GM12878 (cell line): ENCODE measurements around the gene GNG5. TPM values are rescaled to one million over a fixed set of nuclear protein-coding genes. Genes with fewer than 3 reads are reported as not detected.

ENCODE experiments used
- ATF3 ChIP-seq: IDR thresholded peaks from 2 replicates; pipeline ENCODE4 v1.6.1; 2011; ENCODE audit warnings: low read depth, mild to moderate bottlenecking, low read length, moderate library complexity, borderline replicate concordance; ENCODE audit errors: extremely low read depth
- BCLAF1 ChIP-seq: fragments of 450-650 bp; IDR thresholded peaks from 2 replicates; pipeline ENCODE4 v1.6.1; 2017; ENCODE audit warnings: antibody characterized with exemption, mild to moderate bottlenecking, moderate library complexity
- CREB1 ChIP-seq: IDR thresholded peaks from 2 replicates; pipeline ENCODE4 v1.6.1; 2012; ENCODE audit warnings: low read depth, mild to moderate bottlenecking, inconsistent platforms
- E2F4 ChIP-seq: IDR thresholded peaks from 2 replicates; pipeline ENCODE4 v1.6.1; 2012; ENCODE audit warnings: low read depth, low read length, improper control_type of control experiment
- FOXM1 ChIP-seq: IDR thresholded peaks from 2 replicates; pipeline ENCODE4 v1.6.1; 2012; ENCODE audit warnings: low read depth, mild to moderate bottlenecking, inconsistent platforms, low read length, moderate library complexity
- GATAD2B ChIP-seq: fragments of 450-650 bp; conservative IDR thresholded peaks from 2 replicates; pipeline ENCODE4 v1.6.1; 2017; ENCODE audit warnings: low read depth, mild to moderate bottlenecking, moderate library complexity
- IRF4 ChIP-seq: IDR thresholded peaks from 2 replicates; pipeline ENCODE4 v1.6.1; 2011; ENCODE audit warnings: low read depth, low read length
- KLF5 ChIP-seq: fragments of 450-650 bp; IDR thresholded peaks from 2 replicates; pipeline ENCODE4 v1.6.1; 2014; ENCODE audit warnings: mild to moderate bottlenecking; ENCODE audit not compliant: partially characterized antibody
- LARP7 ChIP-seq: fragments of 450-650 bp; IDR thresholded peaks from 2 replicates; pipeline ENCODE4 v1.6.1; 2017; ENCODE audit warnings: mild to moderate bottlenecking
- NRF1 ChIP-seq: conservative IDR thresholded peaks from 2 replicates; pipeline ENCODE4 v1.6.1; 2011; ENCODE audit warnings: mild to moderate bottlenecking, low read depth, low read length, improper control_type of control experiment
- PAX5 ChIP-seq: IDR thresholded peaks from 2 replicates; pipeline ENCODE4 v1.6.1; 2011; ENCODE audit warnings: low read depth, low read length, borderline replicate concordance
- RB1 ChIP-seq: fragments of 450-650 bp; formaldehyde crosslinking; IDR thresholded peaks from 2 replicates; pipeline ENCODE4 v1.6.1; 2017; ENCODE audit warnings: mild to moderate bottlenecking, borderline replicate concordance
- RELA ChIP-seq: fragments of 450-650 bp; IDR thresholded peaks from 2 replicates; pipeline ENCODE4 v1.8.0; 2014; ENCODE audit warnings: borderline replicate concordance; ENCODE audit not compliant: partially characterized antibody
- RUNX3 ChIP-seq: IDR thresholded peaks from 2 replicates; pipeline ENCODE4 v1.6.1; 2012; ENCODE audit warnings: low read length, inconsistent platforms
- SMAD1 ChIP-seq: fragments of 450-650 bp; IDR thresholded peaks from 2 replicates; pipeline ENCODE4 v1.6.1; 2018; ENCODE audit warnings: mild to moderate bottlenecking, low read depth; ENCODE audit not compliant: partially characterized antibody
- SRF ChIP-seq, 2 experiments: IDR thresholded peaks; 2 replicates each; pipeline ENCODE4 v1.6.1; 2011; ENCODE audit warnings: low read depth in 2 of 2, low read length in 2 of 2, mild to moderate bottlenecking in 1 of 2, moderate library complexity in 1 of 2
- ZSCAN29 ChIP-seq: fragments of 450-650 bp; IDR thresholded peaks from 2 replicates; pipeline ENCODE4 v1.6.1; 2017; ENCODE audit warnings: mild to moderate bottlenecking, moderate library complexity
- polyA plus RNA-seq, 11 experiments: library from polyadenylated mRNA; depleted of rRNA in 4 of 11; unstranded in 6 of 11; stranded (reverse) in 5 of 11; fragments of >200 nt; fragmentation: Nextera tagmentation in 4 of 11; fragmentation: Illumina TruSeq in 1 of 11; extraction: Ambion mirVana in 4 of 11; extraction: Trizol in 1 of 11; gene quantifications; 1 replicate in 1 of 11; 2 replicates in 10 of 11; pipeline versions ENCODE4 v1.2.1 to v1.2.3, GENCODE V29; 2011 to 2016; ENCODE audit warnings: inconsistent platforms in 2 of 11, missing spikeins in 2 of 11, low read depth in 1 of 11
- total RNA-seq, 4 experiments: library from RNA; depleted of rRNA in 3 of 4; stranded (reverse); fragments of >200 nt in 3 of 4; fragmentation: Illumina TruSeq in 1 of 4; extraction: Trizol in 1 of 4; gene quantifications; 2 replicates each; pipeline versions ENCODE4 v1.2.1 to v1.2.3, GENCODE V29; 2013 to 2021
- TF ChIP-seq, protein P1 (sequence below): fragments of 450-650 bp; IDR thresholded peaks from 2 replicates; pipeline ENCODE4 v1.6.1; 2017; ENCODE audit warnings: mild to moderate bottlenecking, moderate library complexity

The GNG5 gene
- total and polyA plus RNA-seq, 10 of the 15 experiments (the other 5 are each of a cell fraction or from before 2014, with no cell fraction given) = 69.8 to 613 (median 203) TPM

- no peak for TF ChIP-seq FOXM1
- TF ChIP-seq PAX5 = no peak
- no peak for TF ChIP-seq BCLAF1
- peak; percentile 43 for TF ChIP-seq GATAD2B
- no peak for TF ChIP-seq ZSCAN29
- TF ChIP-seq, protein P1, sequence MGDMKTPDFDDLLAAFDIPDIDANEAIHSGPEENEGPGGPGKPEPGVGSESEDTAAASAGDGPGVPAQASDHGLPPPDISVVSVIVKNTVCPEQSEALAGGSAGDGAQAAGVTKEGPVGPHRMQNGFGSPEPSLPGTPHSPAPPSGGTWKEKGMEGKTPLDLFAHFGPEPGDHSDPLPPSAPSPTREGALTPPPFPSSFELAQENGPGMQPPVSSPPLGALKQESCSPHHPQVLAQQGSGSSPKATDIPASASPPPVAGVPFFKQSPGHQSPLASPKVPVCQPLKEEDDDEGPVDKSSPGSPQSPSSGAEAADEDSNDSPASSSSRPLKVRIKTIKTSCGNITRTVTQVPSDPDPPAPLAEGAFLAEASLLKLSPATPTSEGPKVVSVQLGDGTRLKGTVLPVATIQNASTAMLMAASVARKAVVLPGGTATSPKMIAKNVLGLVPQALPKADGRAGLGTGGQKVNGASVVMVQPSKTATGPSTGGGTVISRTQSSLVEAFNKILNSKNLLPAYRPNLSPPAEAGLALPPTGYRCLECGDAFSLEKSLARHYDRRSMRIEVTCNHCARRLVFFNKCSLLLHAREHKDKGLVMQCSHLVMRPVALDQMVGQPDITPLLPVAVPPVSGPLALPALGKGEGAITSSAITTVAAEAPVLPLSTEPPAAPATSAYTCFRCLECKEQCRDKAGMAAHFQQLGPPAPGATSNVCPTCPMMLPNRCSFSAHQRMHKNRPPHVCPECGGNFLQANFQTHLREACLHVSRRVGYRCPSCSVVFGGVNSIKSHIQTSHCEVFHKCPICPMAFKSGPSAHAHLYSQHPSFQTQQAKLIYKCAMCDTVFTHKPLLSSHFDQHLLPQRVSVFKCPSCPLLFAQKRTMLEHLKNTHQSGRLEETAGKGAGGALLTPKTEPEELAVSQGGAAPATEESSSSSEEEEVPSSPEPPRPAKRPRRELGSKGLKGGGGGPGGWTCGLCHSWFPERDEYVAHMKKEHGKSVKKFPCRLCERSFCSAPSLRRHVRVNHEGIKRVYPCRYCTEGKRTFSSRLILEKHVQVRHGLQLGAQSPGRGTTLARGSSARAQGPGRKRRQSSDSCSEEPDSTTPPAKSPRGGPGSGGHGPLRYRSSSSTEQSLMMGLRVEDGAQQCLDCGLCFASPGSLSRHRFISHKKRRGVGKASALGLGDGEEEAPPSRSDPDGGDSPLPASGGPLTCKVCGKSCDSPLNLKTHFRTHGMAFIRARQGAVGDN = 0 out of 2 replicates have a peak, but pooled peaks have one; percentile 40
- TF ChIP-seq NRF1 = no peak
- no peak for TF ChIP-seq RB1
- TF ChIP-seq RELA = no peak
- TF ChIP-seq LARP7 = peak; percentile 91
- TF ChIP-seq SRF (IDR thresholded peaks at IDR 0.05; ENCODE audit: low read depth in 2 of 2, low read length in 2 of 2) = no peak
- no peak for TF ChIP-seq ATF3
- TF ChIP-seq SMAD1 = no peak
- TF ChIP-seq E2F4 = no peak
- TF ChIP-seq RUNX3 = no peak
- TF ChIP-seq KLF5 = no peak
- no peak for TF ChIP-seq IRF4
- TF ChIP-seq CREB1 = 0 out of 2 replicates have a peak, but pooled peaks have one; percentile 2
These were observed 834 bp downstream of the GNG5 start (continued) for GRCh38 chr1:84505493-84506001.
